Stimulated activated CD4-positive, alpha-beta T cell treated with anti-CD3 and anti-CD28 coated beads, Interleukin-1b, Interleukin-23, amount 100 ng/mL, for 1 hour (primary cell): Measurements from ENCODE around the gene CNDP2.
A peak's percentile ranks its signal among the peaks of the same experiment; 100 is the strongest.

Source experiments
- DNase-seq, 2 donors: peaks; one replicate each; pipeline ENCODE4 v3.0.0-alpha.2; 2020; ENCODE audit warnings: low read depth in 2 of 2

Gene CNDP2

DNA sequence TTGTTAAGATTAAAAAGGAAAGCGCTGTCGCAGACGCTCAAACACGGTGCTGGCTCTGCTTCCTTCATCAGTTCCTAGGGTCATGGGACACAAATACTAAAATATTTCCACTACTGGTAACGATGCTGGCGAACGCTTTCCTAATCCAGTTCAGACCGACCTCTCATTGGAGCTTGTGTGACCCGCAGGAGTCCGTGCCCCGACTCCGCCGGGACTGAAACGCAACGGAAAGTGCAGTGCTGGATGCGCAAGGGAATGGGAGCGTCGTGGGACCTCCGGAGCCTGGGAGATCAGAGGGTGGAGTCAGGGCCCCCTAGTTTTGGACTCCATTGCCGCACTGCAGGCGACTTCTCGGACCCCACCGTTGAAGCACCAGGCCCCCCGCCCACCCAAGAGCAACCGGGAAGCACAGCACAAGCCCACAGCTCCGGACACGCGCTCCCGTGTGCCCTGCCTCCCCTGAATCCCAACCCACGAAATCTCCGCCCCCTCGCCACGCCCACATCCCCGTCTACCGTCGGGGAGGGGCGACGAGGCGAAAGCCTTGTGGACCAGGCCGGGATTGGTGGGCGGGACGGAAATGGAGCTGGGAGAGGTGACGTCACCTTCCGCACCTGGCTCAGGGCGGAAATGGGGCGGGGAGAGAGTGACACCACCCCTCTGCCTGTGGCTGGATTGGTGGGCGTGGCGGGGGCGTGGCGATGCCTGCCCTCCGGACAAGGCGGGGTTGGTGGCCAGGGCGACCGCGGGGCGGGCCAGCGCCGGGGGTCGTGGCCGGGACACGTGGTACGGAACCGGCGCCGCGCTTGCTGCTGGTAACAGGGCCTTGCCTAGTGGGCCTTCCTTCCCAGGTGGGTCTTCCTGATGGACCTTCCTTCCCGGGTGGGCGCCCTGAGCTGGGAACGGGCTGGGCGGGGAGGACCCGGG is at the start of gene CNDP2:
Gene CNDP2 (plus strand): TSS at position 783 of the 927 bp plus-strand sequence. CDS start 3,611 bp downstream, outside the sequence.
- DNase-seq: peak; percentile 96 to 99

DNA sequence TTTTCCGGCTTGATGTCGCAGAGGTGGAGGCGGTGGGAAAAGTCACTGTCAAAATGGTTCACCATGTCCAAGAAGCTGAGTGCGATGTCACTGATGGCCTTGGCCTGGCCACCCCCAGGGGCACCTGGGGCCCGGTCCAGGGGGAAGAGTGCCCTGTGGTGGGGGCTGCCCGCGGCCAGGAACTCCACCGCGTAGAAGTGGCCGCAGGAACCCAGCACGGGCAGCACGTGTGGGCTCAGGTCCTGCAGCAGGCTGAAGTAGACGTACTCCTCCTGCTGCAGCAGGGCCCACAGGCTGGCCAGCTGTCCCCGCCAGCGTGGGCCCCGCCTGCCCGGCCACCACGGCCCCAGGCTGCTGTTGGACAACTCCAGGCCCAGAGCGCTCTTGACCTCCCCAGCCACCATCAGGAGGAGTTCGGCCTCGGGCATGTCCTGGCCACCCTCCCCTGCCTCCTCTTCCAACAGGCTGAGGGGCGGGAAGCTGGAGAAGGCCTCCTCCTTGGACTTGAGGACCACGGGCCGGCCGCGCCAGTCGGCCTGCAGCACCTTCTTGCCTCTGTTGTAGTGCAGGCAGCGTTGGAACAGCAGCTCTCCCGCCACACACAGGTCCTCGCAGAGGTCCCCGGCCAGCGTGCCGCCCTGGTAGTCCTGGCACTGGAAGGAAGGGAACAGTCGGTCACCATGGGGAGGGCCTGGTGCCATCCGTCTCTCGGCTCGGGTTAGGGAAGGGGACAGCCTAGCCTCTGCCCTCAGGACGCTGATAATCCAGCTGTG is 49.3 kb upstream of the CNDP2 start:
- DNase-seq: no peak

DNA sequence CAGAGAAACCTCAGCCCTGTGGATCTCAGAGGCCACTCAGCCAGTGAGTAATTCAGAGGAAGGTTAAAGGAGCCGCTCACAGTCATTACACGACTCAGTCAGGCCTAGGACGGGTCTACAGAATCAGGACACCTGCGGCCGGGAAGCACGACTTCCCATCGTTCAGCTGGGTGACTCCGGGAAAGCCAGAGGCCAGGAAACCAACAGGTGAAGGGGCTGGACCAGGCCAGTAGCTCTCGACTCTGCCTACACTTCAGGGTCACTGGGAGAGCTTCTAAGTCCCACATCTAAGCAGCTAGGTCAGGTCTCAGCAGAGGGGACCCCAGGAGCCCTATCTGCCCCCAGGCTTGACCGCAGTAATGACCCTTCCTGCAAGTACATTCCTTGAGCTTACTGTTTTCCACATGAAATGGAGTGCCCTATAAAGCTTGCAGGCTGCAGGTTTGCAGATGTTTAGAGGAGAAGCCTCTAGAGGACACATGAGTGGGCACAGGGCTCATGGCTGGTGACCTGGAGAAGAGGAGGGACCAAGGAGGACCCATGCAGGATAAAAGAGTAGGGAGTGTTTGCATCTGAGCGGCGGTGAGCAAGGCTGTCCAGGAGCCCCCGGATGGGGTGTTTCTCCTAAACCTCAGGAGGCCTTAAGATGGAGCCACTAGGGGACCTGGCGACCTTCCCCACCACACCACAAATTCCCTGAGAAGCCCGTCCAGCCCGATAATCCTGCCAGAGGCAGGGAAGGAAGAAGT is 48.6 kb upstream of the CNDP2 start:
- no peak for DNase-seq

DNA sequence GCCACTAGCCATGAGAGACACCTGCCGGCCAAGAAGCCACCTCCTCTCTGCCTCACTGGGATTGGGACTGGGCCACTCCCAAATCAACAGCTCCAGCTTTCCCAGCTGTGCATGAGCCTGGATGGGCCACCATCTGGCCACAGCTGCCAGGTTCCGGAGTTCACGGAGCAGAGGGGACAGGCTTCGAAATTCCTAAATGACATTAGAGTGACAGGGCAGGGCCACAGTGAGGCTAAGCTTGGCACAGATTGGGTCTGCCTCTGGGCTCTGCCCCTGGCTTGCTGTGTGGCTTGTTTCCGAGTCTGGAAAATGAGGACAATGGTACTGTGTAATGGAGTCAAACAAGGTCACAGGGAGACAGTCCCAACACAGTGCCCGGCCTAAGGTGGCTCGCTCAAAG is 45.5 kb upstream of the CNDP2 start:
- DNase-seq: no peak

DNA sequence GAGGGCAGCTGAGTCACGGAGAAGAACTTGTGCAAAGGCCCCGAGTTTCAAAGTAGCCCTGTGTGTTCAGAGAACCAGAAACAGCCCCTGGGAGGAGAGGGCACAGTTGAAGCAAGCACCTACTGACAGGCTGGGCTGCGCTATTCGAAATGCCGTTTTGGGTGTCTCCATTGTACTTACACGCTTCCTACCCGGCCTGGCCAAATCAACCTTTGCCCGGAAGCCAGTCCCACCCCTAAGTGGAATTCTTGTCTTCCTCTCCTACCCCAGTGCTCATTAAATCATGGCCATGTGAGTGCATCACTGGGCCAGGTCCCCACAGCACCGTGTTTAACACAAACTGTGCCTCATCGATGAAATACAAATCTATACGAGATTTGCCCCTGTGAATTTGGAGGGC is 45.0 kb upstream of the CNDP2 start:
- DNase-seq: no peak

DNA sequence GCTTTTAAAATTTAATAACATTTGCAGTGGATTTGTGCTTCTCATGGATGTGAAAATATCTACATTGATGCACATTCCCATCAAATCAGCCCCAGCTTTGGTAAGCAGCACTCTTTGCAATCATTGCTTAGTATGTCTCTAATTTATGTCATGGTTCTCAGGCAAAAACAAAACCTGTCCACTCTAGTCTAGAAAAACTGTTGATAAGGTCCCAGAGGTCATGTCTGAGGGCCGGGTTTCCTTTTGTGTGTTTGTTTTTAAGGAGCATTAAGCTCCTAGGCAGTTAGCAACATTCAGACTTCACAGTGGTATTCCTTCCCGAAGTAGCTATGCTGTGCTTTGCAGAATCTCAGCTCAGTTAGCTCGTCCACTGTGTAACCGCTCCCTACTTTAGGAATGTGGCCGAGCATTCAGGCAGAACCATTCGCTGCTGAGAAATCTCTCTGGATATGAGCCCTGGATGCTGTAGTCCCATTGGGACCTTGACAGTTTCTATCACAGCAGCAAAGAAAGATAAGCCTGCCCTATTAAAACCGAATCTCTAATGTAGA is 43.1 kb upstream of the CNDP2 start:
- DNase-seq: no peak

DNA sequence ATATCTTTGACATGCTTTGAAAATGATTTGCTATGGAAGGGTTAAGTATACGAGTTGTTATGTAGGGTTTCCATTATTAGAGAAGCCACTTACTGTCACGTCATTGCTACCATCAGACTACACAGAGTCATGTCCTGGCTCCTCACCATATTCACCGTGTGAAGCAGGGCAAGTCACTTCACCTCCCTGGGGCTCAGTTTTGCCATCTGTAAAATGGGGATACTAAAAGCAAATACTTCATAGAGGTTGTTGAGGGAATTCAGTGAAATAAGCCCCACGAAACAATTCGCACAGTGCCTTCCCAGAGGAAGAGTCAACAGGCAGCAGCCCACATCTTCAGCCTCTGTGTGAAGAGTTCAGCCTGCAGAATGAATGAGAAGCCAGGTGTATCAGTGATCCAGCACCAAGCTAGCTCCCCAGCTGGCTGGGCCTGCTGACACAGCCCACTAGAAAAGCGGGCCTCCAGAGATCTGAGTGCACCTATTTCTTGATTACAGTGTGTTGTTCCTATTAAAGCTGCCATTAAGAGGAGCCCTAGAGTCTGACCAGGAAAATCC is 42.4 kb upstream of the CNDP2 start:
- no peak for DNase-seq

DNA sequence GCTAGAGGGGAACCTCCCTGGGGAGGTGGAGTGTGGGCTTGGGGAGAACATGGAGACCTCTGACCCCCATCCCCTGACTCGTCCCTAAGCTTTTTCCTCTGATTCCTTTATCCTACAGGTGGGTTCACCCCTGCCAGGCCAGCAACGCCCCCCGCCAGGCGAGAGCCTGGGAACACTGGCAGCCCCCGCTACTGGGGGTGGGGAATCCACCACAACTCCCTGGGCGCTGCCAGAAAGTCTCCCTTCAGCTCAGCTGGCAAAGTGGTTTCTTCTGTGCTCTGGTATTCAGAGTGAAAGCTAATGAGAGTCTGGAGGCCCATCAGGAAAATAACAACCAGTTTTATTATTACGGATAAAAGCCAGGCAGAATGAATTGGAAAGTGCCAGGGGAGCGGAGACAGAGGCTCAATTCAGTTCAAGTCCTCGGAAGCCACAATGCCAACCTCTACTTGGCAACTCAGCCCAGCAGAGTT is 41.8 kb upstream of the CNDP2 start:
- DNase-seq: no peak

DNA sequence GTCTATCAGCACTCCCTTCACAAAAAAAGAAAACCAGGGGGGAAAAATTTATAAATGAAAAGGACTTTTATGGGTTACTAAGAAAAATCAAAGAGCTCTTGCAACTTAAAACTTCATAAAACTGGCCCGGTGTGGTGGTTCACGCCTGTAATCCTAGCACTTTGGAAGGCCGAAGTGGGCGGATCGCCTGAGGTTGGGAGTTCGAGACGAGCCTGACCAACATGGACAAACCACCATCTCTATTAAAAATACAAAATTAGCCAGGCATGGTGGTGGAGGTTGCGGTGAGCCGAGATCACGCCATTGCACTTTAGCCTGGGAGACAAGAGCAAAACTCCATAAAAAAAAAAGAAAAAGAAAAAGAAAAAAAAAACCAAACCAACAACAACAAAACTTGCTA is 40.8 kb upstream of the CNDP2 start:
- no peak for DNase-seq

DNA sequence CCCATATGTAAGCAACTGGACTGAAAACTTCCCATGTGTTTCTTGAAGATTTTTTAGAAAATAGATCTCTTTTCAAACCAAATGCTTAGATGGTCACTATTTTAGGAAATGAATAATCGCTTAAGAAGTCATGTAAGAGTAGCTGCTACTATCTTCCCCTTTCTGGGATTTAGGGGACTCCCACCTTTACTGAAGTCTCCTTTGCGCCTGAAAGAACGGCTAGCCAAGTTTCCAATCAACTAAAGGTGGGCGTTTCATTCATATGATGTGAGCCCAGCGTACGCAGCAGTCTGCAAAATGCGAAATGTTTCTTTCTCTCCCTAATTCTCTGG is 40.2 kb upstream of the CNDP2 start:
- no peak for DNase-seq

DNA sequence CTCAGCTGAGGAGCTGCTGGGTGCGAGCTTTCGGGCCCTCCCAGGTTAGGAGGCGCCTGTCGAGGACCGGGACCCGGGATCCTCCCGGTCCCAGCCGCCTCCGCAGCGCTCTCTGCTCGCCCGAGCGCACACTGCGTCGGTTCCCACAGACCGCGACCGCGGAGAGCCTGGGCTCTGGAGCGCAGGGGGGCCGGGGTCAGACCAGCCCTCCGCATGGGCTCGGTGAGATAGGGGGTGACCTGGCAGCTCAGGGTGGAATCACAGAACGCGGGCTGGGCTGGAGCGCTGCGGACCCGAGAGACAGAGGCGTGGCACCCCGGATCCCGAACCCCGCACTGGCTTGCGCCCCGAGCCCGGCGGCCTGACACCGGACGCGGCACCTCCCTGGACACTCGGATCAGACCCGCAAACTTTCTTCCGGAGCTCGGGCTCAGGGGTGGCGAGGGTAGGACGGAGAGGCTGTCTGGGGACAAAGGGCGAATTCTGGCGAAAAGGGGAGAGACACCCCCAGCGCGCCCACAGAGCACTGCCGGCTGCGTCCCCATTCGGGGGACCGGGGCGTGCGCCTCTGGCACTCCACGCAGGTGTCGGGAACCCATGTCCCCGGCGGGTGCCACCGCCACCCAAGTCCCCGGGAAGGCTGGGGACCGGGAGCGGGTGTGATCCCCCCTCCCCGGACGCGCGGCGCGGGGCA is 39.7 kb upstream of the CNDP2 start:
- DNase-seq: no peak

DNA sequence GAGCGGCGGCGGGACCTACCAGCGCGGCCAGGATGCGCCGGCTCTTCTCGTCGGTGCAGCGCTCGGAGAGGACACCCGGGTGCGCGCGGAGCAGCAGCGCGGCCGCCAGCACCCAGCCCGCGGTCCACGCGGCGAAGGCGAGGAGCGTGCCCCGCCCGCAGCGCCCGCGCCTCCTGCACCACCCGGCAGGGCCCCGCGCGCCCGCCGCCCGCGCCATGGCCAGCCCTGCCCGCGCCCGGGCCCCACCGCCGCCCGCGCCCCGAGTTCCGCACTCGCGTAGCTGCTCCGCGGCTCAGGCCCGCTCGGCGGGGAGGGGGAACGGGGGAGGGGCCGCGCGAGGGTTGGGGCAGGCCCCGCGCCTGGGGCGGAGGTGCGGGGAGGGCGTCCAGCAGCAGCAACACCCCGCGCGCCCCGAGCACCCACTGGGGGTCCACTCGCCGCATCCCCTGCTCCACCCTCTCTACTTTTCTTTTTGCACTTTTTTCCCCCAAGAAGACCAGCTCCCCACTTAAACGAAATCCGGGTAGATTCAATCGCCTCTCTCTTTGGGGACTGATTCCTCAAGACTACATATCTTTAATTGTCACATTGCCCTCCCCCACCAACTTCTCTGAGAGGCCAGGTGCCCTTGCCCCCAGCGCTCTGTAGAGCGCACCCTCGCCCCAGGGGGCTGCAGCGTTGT is 39.0 kb upstream of the CNDP2 start, which contains the start of gene DIPK1C:
Gene DIPK1C (minus strand): TSS at position 266 of the 682 bp plus-strand sequence. CDS start 49 bp downstream, at position 217.
- no peak for DNase-seq

DNA sequence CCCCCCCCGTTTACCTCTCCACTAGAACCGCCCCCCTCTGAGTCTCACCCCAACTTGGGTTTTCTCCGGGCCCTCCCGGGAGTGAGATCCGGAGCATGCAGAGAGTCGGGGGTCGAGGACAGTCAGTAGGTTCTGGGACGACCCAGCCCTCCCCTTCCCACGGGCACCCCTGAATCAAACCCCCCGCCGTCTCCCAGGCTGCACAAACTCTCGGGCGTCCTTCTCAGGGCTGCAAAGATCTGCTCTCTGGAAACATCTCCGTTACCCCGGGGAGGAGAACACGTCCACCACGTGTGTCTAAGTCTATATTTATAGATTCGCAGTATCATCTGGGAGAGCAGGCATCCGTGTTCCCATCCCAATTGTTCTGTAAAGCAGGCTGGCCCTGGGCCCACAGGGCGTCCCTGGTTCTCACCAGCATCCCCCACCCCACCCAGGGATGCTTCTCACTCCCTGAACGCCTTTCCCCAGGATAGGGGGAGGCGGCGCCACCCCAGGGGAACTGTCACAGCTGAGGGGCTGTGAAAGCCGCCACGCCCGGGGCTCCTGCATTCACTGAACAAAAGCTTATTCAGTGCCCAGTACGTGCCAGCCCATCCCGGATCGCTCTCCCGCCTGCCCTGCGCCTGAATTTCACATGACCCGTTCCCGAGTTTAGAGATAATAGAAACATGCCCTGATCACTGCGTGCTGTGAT is 38.3 kb upstream of the CNDP2 start:
- DNase-seq: no peak

DNA sequence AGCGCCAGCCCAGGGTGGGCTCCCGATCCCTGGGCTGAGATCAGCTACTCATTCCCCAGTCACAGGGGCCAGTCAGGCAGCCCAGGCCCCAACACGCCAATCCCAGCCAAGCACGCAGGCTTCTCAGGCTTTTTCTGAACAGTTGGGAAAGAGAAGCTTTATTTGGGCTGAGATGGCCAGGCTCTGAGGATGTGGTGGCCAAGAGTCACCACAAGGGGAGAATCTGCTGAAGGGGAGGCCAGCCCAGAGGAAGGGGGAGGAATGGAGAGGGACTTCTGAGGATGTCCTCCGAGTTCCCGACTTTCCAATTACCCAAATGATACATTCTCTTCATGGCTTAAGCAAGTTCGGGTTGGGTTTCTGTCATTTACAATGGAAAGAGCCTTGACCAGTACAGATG is 36.3 kb upstream of the CNDP2 start:
- no peak for DNase-seq

DNA sequence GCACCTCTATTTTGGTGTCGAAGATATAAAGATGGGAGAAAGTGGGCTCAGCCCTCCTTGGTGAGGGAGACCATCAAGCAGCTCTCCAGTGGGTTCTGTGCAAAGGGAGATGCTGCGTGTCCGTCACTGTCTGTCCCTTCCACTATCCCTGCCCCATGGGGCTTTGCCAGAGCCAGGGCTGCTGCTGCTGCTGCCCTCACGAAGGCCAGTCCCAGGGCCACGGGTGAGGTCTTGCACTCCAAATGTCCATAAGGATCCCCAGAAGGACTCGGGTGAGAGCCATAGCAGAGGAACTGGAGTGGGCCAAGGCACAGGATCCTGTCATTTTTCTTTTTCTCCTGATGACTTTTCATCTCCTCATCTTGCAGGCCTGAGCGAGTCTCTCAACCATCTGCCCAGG is 35.3 kb upstream of the CNDP2 start:
- no peak for DNase-seq

DNA sequence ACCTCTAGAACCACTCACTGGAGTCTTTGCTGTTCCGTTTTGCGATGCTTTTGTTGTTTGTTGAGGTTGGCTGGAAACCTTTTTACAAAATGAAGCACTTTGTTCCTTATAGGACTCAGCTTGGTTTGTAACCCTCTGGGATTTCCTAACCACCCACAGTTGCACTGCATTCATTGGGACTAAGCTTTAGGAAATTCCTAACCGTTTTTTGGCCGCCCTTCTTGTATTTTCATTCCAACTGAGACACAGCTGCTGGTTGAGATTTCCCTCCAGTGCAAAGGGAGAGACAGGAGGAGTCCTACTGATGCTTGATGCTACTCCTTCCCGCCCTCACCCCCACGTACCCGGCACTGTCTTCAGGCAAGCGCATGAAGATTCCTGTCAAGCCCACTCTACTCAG is 32.9 kb upstream of the CNDP2 start:
- DNase-seq: no peak

DNA sequence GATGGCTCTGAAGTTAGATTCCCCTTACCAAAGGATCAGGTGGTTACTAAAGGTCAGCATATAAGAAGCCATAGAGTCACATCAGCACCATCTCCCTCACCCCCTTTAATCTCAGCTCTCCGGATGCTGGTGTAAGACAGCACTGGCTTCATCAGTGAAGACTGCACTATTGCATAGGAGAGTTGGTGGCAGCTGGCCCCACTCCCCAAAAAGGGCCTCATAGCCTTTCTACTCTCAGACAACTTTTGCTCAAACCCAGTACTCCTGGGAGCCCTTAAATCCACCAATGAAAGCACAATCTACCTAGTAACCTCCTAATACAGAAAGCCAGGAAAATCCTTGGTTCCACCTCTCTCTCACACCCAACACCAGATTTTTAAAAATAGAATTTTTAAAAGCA is 32.2 kb upstream of the CNDP2 start:
- no peak for DNase-seq

DNA sequence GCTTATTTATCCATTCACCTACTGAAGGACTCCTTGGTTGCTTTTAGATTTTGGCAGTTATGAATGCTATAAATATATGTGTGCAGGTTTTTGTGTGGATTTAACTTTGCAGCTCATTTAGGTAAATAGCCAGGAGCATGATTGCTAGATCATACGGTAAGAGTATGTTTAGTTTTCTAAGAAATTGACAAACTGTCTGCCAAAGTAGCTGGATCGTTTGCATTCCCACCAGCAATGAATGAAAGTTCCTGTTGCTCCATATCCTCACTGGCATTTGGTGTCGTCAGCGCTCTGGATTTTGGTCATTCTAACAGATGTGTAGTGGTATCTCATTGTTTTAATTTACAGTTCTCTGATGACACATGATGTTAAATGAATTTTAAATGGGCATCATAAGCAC is 30.4 kb upstream of the CNDP2 start:
- no peak for DNase-seq

DNA sequence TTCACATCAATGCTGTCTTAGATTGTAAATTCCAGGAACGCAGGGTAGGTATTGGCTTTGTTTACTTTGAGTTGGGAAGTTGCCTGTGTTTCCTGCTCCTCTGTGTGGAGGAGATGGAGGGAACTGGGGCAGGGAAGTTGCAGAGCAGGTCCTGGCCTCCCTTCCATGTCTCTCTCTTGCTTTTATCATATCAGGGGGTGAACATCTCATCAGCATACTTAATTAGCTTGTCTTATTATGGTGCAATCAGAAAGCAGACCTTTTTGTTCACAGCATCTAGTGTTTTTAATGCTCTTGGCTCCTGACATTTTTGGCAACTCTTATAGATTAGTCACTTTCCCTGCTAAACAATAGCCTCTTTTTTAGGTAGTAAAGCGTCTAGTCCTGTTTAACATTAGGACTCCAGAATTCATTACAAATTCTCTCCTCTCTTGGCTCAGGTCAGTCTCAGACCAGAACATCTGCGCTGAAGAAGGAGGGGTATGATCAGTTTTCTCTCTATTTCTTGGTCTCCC is 27.6 kb upstream of the CNDP2 start:
- DNase-seq: no peak
